A549 (cell line): ENCODE data around the gene RAB13. TPM values are rescaled to one million over a fixed set of nuclear protein-coding genes. Genes with fewer than 3 reads are reported as not detected.

Experiments used
- ATAC-seq, 2 experiments: fragments of 200-7000 bp in 1 of 2; fragments of >200 bp in 1 of 2; cut with Nextera tagmentation in 1 of 2; cut with Tn5 transposase in 1 of 2; 3 replicates each; pipeline versions ENCODE4 v1.8.0 to v1.9.1; 2018 to 2020; ENCODE audit warnings: mild to moderate bottlenecking in 1 of 2, moderate library complexity in 1 of 2
- CTCF ChIA-PET: fragments of 300-600 bp; sonication (Branson Sonifier 250); formaldehyde crosslinking; extraction: SDS; loops from one replicate; lab custom pipeline; 2021; ENCODE audit warnings: antibody characterized with exemption, inconsistent platforms; lab: Yijun Ruan, JAX
- POLR2A ChIA-PET: fragments of 350-600 bp; formaldehyde crosslinking; extraction: SDS; loops from one replicate; lab custom pipeline; 2021; ENCODE audit warnings: antibody characterized with exemption, inconsistent platforms; lab: Yijun Ruan, JAX
- DNase-seq, 2 experiments: peaks; one replicate each; pipeline versions ENCODE4 v3.0.0 to v3.0.0-alpha.2; 2011 to 2016; ENCODE audit warnings: low read depth in 1 of 2, low spot score in 1 of 2
- FAIRE-seq: peaks from 2 replicates; lab custom pipeline; 2011; peaks lifted over from hg19 to GRCh38; lab: Jason Lieb, UNC
- H3K27ac ChIP-seq, 2 experiments: fragments of >200 bp; sonication (Bioruptor Twin); formaldehyde crosslinking; 3 replicates each; pipeline ENCODE4 v1.5.1; 2016 to 2017
- H3K4me1 ChIP-seq: fragments of >200 bp; sonication (Bioruptor Twin); formaldehyde crosslinking; 3 replicates; pipeline ENCODE4 v1.6.1; 2016
- H3K4me2 ChIP-seq: fragments of >200 bp; sonication (Bioruptor Twin); formaldehyde crosslinking; 3 replicates; pipeline ENCODE4 v1.6.1; 2016
- H3K4me3 ChIP-seq: fragments of >200 bp; sonication (Bioruptor Twin); formaldehyde crosslinking; 3 replicates; pipeline ENCODE4 v1.5.1; 2016
- H3K9me3 ChIP-seq: fragments of >200 bp; sonication (Bioruptor Twin); formaldehyde crosslinking; 3 replicates; pipeline ENCODE4 v1.6.1; 2016
- BHLHE40 ChIP-seq: IDR thresholded peaks from 2 replicates; pipeline ENCODE4 v1.6.1; 2012; ENCODE audit warnings: low read depth, low read length, inconsistent platforms
- CBX2 ChIP-seq: fragments of 200-600 bp; sonication (generic); IDR thresholded peaks from 2 replicates; pipeline ENCODE4 v1.6.1; 2016; ENCODE audit warnings: low read depth, mild to moderate bottlenecking, borderline replicate concordance
- CHD4 ChIP-seq: fragments of 200-600 bp; sonication (generic); IDR thresholded peaks from 2 replicates; pipeline ENCODE4 v1.6.1; 2016; ENCODE audit warnings: antibody characterized with exemption, mild to moderate bottlenecking, borderline replicate concordance
- EHMT2 ChIP-seq: fragments of 200-600 bp; sonication (generic); IDR thresholded peaks from 2 replicates; pipeline ENCODE4 v1.6.1; 2016; ENCODE audit warnings: antibody characterized with exemption, low read depth, mild to moderate bottlenecking, moderate library complexity
- ELK1 ChIP-seq: fragments of 150-350 bp; IDR thresholded peaks from 2 replicates; pipeline ENCODE4 v1.6.1; 2014; ENCODE audit warnings: low read depth, mild to moderate bottlenecking, low read length
- FOXS1 ChIP-seq: fragments of 250-450 bp; sonication (Bioruptor Pico); IDR thresholded peaks from 2 replicates; pipeline ENCODE4 v1.5.0; 2020; ENCODE audit warnings: mild to moderate bottlenecking, moderate library complexity
- GATA3 ChIP-seq: IDR thresholded peaks from 2 replicates; pipeline ENCODE4 v1.6.1; 2012; ENCODE audit warnings: borderline replicate concordance
- HDAC2 ChIP-seq: fragments of 200-600 bp; sonication (generic); IDR thresholded peaks from 2 replicates; pipeline ENCODE4 v1.6.1; 2016
- HMGXB4 ChIP-seq: fragments of 250-450 bp; sonication (Bioruptor Pico); IDR thresholded peaks from 2 replicates; pipeline ENCODE4 v1.5.0; 2021; ENCODE audit warnings: mild to moderate bottlenecking, moderate library complexity, borderline replicate concordance
- HOXB5 ChIP-seq: fragments of 250-450 bp; sonication (Bioruptor Pico); IDR thresholded peaks from 2 replicates; pipeline ENCODE4 v1.5.0; 2020; ENCODE audit warnings: mild to moderate bottlenecking, moderate library complexity
- MAZ ChIP-seq: fragments of 150-350 bp; IDR thresholded peaks from 2 replicates; pipeline ENCODE4 v1.6.1; 2014; ENCODE audit warnings: antibody characterized with exemption, low read depth, low read length, borderline replicate concordance
- MYC ChIP-seq: IDR thresholded peaks from 2 replicates; pipeline ENCODE4 v1.6.1; 2012; ENCODE audit warnings: mild to moderate bottlenecking, inconsistent platforms, low read length, improper control_type of control experiment, borderline replicate concordance
- NFE2L2 ChIP-seq: fragments of 150-350 bp; conservative IDR thresholded peaks from 2 replicates; pipeline ENCODE4 v1.6.1; 2014; ENCODE audit warnings: low read length
- NPAS2 ChIP-seq: fragments of 250-450 bp; sonication (Bioruptor Pico); IDR thresholded peaks from 2 replicates; pipeline ENCODE4 v1.8.0; 2022; ENCODE audit warnings: mild to moderate bottlenecking, moderate library complexity, borderline replicate concordance
- PBX3 ChIP-seq: IDR thresholded peaks from 2 replicates; pipeline ENCODE4 v1.6.1; 2012
- PHF8 ChIP-seq: fragments of 200-600 bp; sonication (generic); IDR thresholded peaks from 2 replicates; pipeline ENCODE4 v1.6.1; 2016; ENCODE audit warnings: low read depth, mild to moderate bottlenecking, antibody characterized with exemption, moderate library complexity, borderline replicate concordance
- POLR2A ChIP-seq: IDR thresholded peaks from 2 replicates; pipeline ENCODE4 v1.6.1; 2012; ENCODE audit warnings: mild to moderate bottlenecking, low read length
- POLR2AphosphoS2 ChIP-seq: conservative IDR thresholded peaks from 2 replicates; pipeline ENCODE4 v1.6.1; 2012; ENCODE audit warnings: low read length, improper control_type of control experiment, inconsistent platforms
- RAD21 ChIP-seq, 2 experiments: fragments of >200 bp in 1 of 2; sonication (Bioruptor Twin) in 1 of 2; formaldehyde crosslinking in 1 of 2; IDR thresholded peaks in 1 of 2; conservative IDR thresholded peaks in 1 of 2; 2 replicates in 1 of 2; 3 replicates in 1 of 2; pipeline ENCODE4 v1.6.1; 2012 to 2018; ENCODE audit warnings: inconsistent platforms in 1 of 2
- RNF2 ChIP-seq: fragments of 200-600 bp; sonication (generic); IDR thresholded peaks from 2 replicates; pipeline ENCODE4 v1.6.1; 2016; ENCODE audit warnings: low read depth, mild to moderate bottlenecking, antibody characterized with exemption, moderate library complexity, borderline replicate concordance
- SMC3 ChIP-seq: fragments of >200 bp; sonication (Bioruptor Twin); formaldehyde crosslinking; IDR thresholded peaks from 3 replicates; pipeline ENCODE4 v1.6.1; 2018; ENCODE audit warnings: inconsistent platforms
- WGBS: methylation state at CpG from one replicate; pipeline ENCODE4 v1.1.6; 2017; ENCODE audit errors: missing lambda C conversion rate; 5-methylcytosine and 5-hydroxymethylcytosine counted together
- polyA plus RNA-seq, 4 experiments: library from polyadenylated mRNA; depleted of rRNA in 3 of 4; stranded (reverse); fragments of >200 nt; fragmentation: RNase III in 1 of 4; extraction: RNeasy Plus Mini Kit Qiagen cat#74134 plus additional on column Dnase treatment in 1 of 4; gene quantifications; 2 replicates in 3 of 4; 3 replicates in 1 of 4; pipeline ENCODE4 v1.2.3, GENCODE V29; 2011 to 2017
- TF ChIP-seq, protein P1 (sequence below): fragments of >200 bp; sonication (Bioruptor Twin); formaldehyde crosslinking; IDR thresholded peaks from 2 replicates; pipeline ENCODE4 v1.6.1; 2016

The RAB13 gene
- polyA plus RNA-seq, 2 of the 4 experiments (the other 2 are of a cell fraction) = 90.9 to 160 TPM

GRCh38 chr1:153945131-153945794, 40.9 kb downstream of the RAB13 start:
- TF ChIP-seq SMC3 (no peak), GATA3 (no peak)
- ChIA-PET CTCF (interaction anchor here (0.9 to 5.8 kb wide), 26 partner anchors 8 to 412 kb away, joined by 3 to 75 read pairs (median 5); partner anchors contain the start of genes CREB3L4, CRTC2, RAB13 and SLC39A1), POLR2A (interaction anchor here (1.0 to 1.9 kb wide), 7 partner anchors 14 to 311 kb away, joined by 3 to 16 read pairs (median 3); partner anchors contain the start of genes CHTOP, CREB3L4, GATAD2B and INTS3)
- Histone ChIP-seq H3K4me3 (peak overlapping the region; percentile 99), H3K4me1 (peaks cover 16% of the 10 kb centered on the region), H3K27ac (peak overlapping the region; percentile 98 to 99), H3K4me2 (peak overlapping the region; percentile 89), H3K9me3 (no peaks in the 10 kb centered on the region)
- ATAC-seq (peak; percentile 36 to 58; a peak in 4 of 6 replicates), DNase-seq (peak in 1 of 2 experiments; percentile 55), FAIRE-seq (no peak)
- WGBS = 49% methylated on average over 11 of the region's 12 CpGs

DNA sequence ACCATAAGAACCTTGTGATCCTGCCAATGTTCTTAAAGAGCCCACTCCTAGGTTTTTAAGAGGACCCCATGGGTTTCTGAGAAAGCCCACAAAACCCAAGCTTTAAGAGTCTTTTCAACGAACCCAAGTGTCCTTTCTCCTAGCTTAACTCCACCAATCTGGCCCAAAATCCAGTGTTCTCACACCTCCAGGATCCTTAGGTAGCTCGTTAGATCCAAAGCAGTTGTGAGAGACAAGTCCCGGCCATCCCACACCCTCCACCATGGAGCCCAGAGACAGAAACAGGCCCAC, 41.4 kb downstream of the RAB13 start:
- DNase-seq (no peak), FAIRE-seq (no peak), ATAC-seq (no peak)
- POLR2A ChIA-PET = interaction anchor here (1.1 to 1.8 kb wide), 3 partner anchors 15 to 33 kb away, joined by 3 to 7 read pairs (median 5); partner anchors contain the start of genes GATAD2B and JTB
- H3K27ac ChIP-seq = peak overlapping the region; percentile 98 to 99; a peak in 4 of 6 replicates
- 82% methylated on average over 3 of the region's 3 CpGs for WGBS
- H3K4me2 ChIP-seq = peak overlapping the region; percentile 89
- peaks cover 16% of the 10 kb centered on the region for H3K4me1 ChIP-seq
- H3K4me3 ChIP-seq = peak overlapping the region; percentile 99
- CTCF ChIA-PET = interaction anchor here (0.9 to 5.8 kb wide), 12 partner anchors 9 to 411 kb away, joined by 3 to 75 read pairs (median 6); partner anchors contain the start of genes CREB3L4, CRTC2, RAB13 and SLC39A1
- H3K9me3 ChIP-seq = no peaks in the 10 kb centered on the region
- TF ChIP-seq MAZ (no peak), HOXB5 (no peak), POLR2AphosphoS2 (no peak), HDAC2 (no peak), FOXS1 (no peak)
- TF ChIP-seq, all 56 proteins: peak for 0

DNA sequence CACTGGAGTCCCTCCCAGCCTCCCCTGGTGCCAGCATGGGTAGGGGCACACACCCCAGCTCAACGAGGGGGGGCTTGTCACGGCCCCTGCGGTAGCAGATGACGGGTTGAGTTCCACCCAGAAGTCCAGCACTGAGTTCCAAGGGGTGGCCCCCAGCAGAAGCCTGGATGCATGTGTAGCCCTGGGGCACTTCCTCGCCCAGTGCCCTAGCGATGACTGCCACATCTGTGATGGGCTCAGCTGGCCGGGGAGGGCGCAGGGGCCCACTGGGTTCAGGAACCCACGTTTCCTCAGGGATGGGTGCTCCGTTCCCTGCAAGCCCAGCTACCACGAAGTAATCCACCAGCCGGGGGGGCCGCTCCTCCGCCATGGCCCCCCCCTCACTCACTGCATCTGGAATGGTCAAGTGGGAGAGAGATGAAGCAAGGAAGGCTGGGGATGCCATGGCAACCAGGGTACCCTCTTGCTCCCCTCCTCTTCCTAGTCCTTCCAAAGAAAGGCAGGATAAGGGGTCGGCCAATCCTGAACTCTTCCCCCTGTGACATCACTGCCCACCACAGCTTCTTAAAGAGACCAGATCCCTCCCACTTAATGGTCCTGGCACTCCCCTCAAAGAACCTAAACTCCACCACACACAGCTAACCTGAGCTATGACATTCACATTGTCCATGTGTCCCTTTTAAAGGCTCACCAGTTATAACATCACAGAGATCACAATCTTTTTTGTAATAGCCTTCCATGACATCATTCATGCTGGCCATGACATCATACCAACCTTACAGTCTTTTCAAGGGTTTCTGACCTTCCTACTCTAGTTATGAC, 41.9 kb downstream of the RAB13 start:
- H3K4me3 ChIP-seq = no peak overlapping the region
- 88% methylated on average over 14 of the region's 15 CpGs for WGBS
- peaks cover 16% of the 10 kb centered on the region for H3K4me1 ChIP-seq
- H3K4me2 ChIP-seq = peak overlapping the region; percentile 89
- ATAC-seq = no peak
- TF ChIP-seq POLR2A (no peak), RAD21 (conservative IDR thresholded peaks at IDR 0.05 in 1 of 2, IDR thresholded peaks at IDR 0.05 in 1 of 2) (no peak), BHLHE40 (no peak), CBX2 (no peak), NPAS2 (CRISPR knock-in tag) (no peak), EHMT2 (no peak), GATA3 (no peak), ELK1 (no peak), NFE2L2 (no peak), PHF8 (no peak), HMGXB4 (CRISPR knock-in tag) (no peak), PBX3 (no peak), POLR2AphosphoS2 (no peak), RNF2 (no peak), MYC (no peak), CHD4 (no peak)
- TF ChIP-seq, protein P1, sequence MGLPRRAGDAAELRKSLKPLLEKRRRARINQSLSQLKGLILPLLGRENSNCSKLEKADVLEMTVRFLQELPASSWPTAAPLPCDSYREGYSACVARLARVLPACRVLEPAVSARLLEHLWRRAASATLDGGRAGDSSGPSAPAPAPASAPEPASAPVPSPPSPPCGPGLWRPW = no peak
- FAIRE-seq = no peak
- ChIA-PET CTCF (interaction anchor here (0.6 to 5.8 kb wide), 12 partner anchors 9 to 435 kb away, joined by 3 to 75 read pairs (median 5); partner anchors contain the start of genes CREB3L4, CRTC2 and RAB13), POLR2A (interaction anchor here (1.7 kb wide), 1 partner anchor 22 kb away, joined by 7 read pairs; the partner anchor contains the start of gene GATAD2B)
- no peaks in the 10 kb centered on the region for H3K9me3 ChIP-seq
- no peak for DNase-seq
- H3K27ac ChIP-seq = peak overlapping the region in 1 of 2 experiments; percentile 99; a peak in 3 of 6 replicates
